ENCODE measurements around the gene BSDC1. TPM values are rescaled to one million over a fixed set of nuclear protein-coding genes. Genes with fewer than 3 reads are reported as not detected.

BSDC1 gene
- total RNA-seq, 1 experiment from 2014 or later, result 47.0 TPM

GRCh38 chr1:32336591-32336932, 57.7 kb downstream of the BSDC1 start:
- H3K9me2 ChIP-seq (ENCODE audit: insufficient read depth), result no peaks in the 10 kb centered on the region
- CTCF ChIA-PET, result interaction anchor here (0.7 to 2.0 kb wide), 3 partner anchors 15 to 115 kb away, joined by 3 to 8 read pairs (median 3); no protein-coding TSS in a partner anchor
- ATAC-seq (no peak), DNase-seq (ENCODE audit: low read depth, low spot score) (no peak)
- H4K20me1 ChIP-seq (ENCODE audit: insufficient read depth), result no peaks in the 10 kb centered on the region
- peaks cover 24% of the 10 kb centered on the region for H3K79me2 ChIP-seq (ENCODE audit: insufficient read depth, low read length)
- intact Hi-C loops (cut with micrococcal nuclease), result no loop called here
- RAD21 ChIA-PET (ENCODE audit: low non-redundant PET in 1 of 2, low total read pairs in 2 of 2, uncharacterized antibody in 2 of 2, unreplicated experiment in 2 of 2), result interaction anchor here in 1 of 2 experiments (1.3 kb wide), 1 partner anchor 94 kb away, joined by 4 read pairs; no protein-coding TSS in a partner anchor
- H3K9ac ChIP-seq (ENCODE audit: low read length), result no peak overlapping the region
- H3K4me3 ChIP-seq (replicated peaks in 1 of 2; ENCODE audit: low read depth in 1 of 2, low read length in 2 of 2), result 0 out of 4 replicates have a peak overlapping the region, but pooled peaks of 1 of the 2 experiments have one; percentile 77
- H2AFZ ChIP-seq (ENCODE audit: low read depth, low read length, poor library complexity, severe bottlenecking), result no peak overlapping the region
- peaks cover 0 to 18% of the 10 kb centered on the region in 2 experiments; a peak in 2 of 4 replicates for H3K36me3 ChIP-seq (ENCODE audit: control insufficient read depth in 1 of 2, insufficient read depth in 2 of 2, low read length in 2 of 2)
- POLR2A ChIA-PET, result interaction anchor here (0.7 to 2.1 kb wide), 16 partner anchors 9 to 192 kb away, joined by 3 to 22 read pairs (median 4); partner anchors contain the start of genes BSDC1, HDAC1, IQCC and TXLNA
- H3K27me3 ChIP-seq (ENCODE audit: insufficient read depth, low read length), result no peaks in the 10 kb centered on the region
- no peaks in the 10 kb centered on the region for H3K9me3 ChIP-seq (ENCODE audit: control insufficient read depth in 1 of 2, insufficient read depth in 1 of 2, low read depth in 1 of 2, low read length in 2 of 2)
- TF ChIP-seq REST (IDR thresholded peaks at IDR 0.05; ENCODE audit: low read depth), result no peak
- no peak for TF ChIP-seq ZFX (IDR thresholded peaks at IDR 0.05)
- TF ChIP-seq SRF (IDR thresholded peaks at IDR 0.05; ENCODE audit: low read depth), result no peak
- no peak for TF ChIP-seq ZNF274 (IDR thresholded peaks at IDR 0.05; ENCODE audit: low read depth, low read length)
- TF ChIP-seq TCF7L2 (IDR thresholded peaks at IDR 0.05; ENCODE audit: borderline replicate concordance, extremely low read depth, insufficient read depth, insufficient read length), result no peak
- TF ChIP-seq JUND (IDR thresholded peaks at IDR 0.05), result no peak
- TF ChIP-seq EZH2phosphoT487 (IDR thresholded peaks at IDR 0.05; ENCODE audit: borderline replicate concordance), result no peak
- TF ChIP-seq MAX (IDR thresholded peaks at IDR 0.05), result no peak
- no peak for TF ChIP-seq ATF3 (IDR thresholded peaks at IDR 0.05)
- no peak for TF ChIP-seq SIN3A (IDR thresholded peaks at IDR 0.05; ENCODE audit: low read depth)
- TF ChIP-seq YY1 (IDR thresholded peaks at IDR 0.05; ENCODE audit: extremely low read depth, insufficient replicate concordance, low read depth, low read length), result no peak
- no peak for TF ChIP-seq CBX3 (IDR thresholded peaks at IDR 0.05; ENCODE audit: low read depth)
- no peak for TF ChIP-seq CEBPB (IDR thresholded peaks at IDR 0.05; ENCODE audit: low read depth)
- TF ChIP-seq, protein P1, sequence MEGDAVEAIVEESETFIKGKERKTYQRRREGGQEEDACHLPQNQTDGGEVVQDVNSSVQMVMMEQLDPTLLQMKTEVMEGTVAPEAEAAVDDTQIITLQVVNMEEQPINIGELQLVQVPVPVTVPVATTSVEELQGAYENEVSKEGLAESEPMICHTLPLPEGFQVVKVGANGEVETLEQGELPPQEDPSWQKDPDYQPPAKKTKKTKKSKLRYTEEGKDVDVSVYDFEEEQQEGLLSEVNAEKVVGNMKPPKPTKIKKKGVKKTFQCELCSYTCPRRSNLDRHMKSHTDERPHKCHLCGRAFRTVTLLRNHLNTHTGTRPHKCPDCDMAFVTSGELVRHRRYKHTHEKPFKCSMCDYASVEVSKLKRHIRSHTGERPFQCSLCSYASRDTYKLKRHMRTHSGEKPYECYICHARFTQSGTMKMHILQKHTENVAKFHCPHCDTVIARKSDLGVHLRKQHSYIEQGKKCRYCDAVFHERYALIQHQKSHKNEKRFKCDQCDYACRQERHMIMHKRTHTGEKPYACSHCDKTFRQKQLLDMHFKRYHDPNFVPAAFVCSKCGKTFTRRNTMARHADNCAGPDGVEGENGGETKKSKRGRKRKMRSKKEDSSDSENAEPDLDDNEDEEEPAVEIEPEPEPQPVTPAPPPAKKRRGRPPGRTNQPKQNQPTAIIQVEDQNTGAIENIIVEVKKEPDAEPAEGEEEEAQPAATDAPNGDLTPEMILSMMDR (IDR thresholded peaks at IDR 0.05 in 2 of 3, conservative IDR thresholded peaks at IDR 0.05 in 1 of 3; ENCODE audit: borderline replicate concordance in 1 of 3, insufficient read depth in 1 of 3, low read depth in 2 of 3, low read length in 2 of 3), result no peak
- peak overlapping the region; percentile 93 for H3K4me2 ChIP-seq (ENCODE audit: low read length)
- no TSS peak for BruUV-seq (replicated peaks)
- no peak overlapping the region for H3K27ac ChIP-seq (ENCODE audit: low read depth, low read length)
- peaks cover 22 to 60% of the 10 kb centered on the region in 2 experiments for H3K4me1 ChIP-seq (ENCODE audit: control insufficient read depth in 1 of 2, insufficient read depth in 2 of 2, low read length in 2 of 2)

All from HCT116 (cell line).